B cell (primary cell): ENCODE results near the gene CLCNKB.

Source experiments
- CTCF ChIP-seq: fragments of 200-600 bp; IDR thresholded peaks from one replicate; pipeline ENCODE4 v1.8.0; 2022; ENCODE audit warnings: antibody characterized with exemption, mild to moderate bottlenecking
- EZH2 ChIP-seq: IDR thresholded peaks from 2 replicates; pipeline ENCODE4 v1.6.1; 2012; ENCODE audit warnings: borderline replicate concordance, low read depth, mild to moderate bottlenecking, moderate library complexity, low read length; ENCODE audit not compliant: insufficient read depth, poor library complexity, severe bottlenecking

DNA sequence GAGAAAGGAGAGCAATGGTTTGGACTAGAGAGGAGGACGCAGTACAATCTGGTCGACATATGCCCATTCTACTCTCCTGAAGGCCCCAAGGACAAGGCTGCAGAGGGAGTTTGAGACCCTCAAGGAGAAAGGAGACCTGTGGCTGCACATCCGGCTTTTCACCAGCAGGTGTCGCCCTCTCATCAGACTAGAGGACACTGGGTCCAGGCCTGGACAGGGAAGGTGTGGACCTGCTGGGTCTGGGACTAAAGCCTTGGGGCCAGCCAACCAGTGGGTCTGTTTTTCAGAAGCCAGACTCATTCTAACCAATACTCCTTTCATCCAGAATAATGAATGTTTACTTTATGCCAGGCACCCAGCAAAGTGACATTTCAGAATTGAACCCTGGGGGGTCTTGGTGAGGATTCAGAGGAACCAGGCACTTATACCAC, 34.5 kb upstream of the CLCNKB start:
- peak; percentile 99 for TF ChIP-seq CTCF
- TF ChIP-seq EZH2 = no peak
